Activated CD8-positive, alpha-beta memory T cell treated with anti-CD3 and anti-CD28 coated beads for 1 hour (primary cell): ENCODE data around the gene UQCRH.
"Not testable (repeated sequence)": the region's sequence is repeated elsewhere in the genome, so short reads cannot be mapped to it uniquely, and the experiment has no call there.

Source experiments
- DNase-seq, 2 donors: peaks; one replicate each; pipeline ENCODE4 v3.0.0-alpha.2; 2020; ENCODE audit warnings: low read depth in 1 of 2; ENCODE audit errors: extremely low read depth in 1 of 2

The UQCRH gene

DNA sequence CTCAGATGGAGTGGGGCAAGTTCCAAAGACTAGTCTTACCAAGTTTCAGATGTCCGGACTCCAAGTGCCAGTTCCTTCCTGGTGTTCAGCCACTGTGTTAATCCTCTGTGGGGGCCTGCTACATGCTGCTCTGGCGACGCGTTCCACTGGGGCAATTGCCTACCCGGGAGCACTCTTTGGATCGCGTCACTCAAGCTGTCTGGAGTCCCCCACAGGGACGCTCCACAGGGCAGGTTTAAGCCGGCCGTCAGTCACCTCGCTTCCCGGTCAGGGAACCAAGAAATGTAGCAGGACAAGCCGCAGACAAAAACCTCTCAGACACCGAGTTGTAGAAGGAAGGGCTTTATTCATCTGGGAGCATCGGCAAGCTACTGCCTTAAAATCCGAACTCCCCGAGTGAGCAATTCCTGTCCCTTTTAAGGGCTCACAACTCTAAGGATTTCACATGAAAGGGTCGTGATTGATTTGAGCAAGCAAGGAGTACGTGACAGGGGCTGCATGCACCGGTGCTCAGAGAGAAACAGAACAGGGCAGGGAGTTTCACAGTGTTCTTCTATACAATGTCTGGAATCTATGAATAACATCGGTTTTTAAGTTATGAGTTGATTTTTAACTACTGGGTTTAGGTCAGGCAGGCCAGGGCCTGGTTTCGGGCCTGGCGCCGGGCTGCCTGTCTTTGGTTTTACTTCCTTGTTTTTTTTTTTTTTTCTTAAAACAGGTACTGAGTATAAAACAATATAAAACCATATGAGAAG lies 28.5 kb downstream of the UQCRH start:
- DNase-seq, result not testable (repeated sequence)

DNA sequence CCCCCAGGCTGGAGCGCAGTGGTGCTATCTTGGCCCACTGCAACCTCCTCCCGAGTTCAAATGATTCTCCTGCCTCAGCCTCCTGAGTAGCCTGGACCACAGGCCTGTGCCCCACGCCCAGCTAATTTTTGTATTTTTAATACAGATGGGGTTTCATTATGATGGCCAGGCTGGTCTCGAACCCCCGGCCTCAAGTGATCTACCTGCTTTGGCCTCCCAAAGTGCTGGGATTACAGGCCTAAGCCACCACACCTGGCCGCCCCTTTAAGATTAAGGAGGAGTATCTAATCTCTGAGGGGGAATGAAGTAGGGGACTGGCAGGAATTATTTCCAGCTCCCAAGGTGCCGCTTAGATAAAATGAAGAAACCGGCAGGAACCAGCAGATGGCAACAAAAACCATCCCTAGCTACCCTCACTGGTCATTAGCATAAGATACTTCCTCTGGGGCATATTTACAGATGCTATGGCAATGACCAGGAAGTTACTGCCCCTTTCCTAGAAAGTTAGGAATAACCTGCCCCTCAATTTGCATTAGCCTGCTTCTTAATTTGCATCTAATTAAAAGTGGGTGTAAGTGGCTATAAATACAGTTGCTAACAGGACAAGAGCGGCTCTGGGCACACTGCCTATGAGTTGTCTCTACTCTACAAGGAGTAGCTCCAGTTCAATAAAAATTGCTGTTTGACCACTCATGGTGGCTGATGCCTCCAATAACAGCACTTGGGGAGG lies 30.0 kb downstream of the UQCRH start:
- no peak for DNase-seq

DNA sequence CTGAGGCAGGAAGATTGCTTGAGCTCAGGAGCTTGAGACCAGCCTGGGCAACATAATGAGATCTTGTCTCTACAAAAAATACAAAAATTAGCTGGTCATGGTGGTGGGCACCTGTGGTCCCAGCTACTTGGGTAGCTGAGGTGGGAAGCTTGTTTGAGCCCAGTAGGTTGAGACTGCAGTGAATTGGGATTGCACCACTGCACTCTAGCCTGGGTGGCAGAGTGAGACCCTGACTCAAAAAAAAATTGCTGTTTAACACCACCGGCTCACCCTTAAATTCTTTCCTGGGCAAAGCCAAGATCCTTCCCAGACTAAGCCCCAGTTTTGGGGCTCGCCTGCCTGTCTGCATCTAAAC lies 30.5 kb downstream of the UQCRH start:
- DNase-seq, result no peak

DNA sequence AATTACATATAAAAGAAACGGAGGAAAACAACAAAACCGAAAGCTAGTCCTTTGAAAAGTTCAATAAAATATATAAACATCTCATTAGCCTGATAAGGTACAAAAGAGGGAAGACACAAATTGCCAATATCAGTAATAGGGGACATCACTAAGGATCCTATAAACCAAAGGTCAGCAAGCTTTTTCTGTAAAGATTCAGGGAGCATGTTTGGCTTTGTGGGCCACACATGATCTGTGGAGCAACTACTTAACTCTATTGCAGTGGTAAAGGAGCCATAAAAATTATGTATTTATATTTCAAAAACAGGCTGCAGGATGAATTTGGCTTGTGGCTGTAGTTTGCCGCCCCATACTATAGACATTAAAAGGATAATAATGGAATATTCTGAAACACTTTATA lies 31.6 kb downstream of the UQCRH start:
- DNase-seq, result no peak

DNA sequence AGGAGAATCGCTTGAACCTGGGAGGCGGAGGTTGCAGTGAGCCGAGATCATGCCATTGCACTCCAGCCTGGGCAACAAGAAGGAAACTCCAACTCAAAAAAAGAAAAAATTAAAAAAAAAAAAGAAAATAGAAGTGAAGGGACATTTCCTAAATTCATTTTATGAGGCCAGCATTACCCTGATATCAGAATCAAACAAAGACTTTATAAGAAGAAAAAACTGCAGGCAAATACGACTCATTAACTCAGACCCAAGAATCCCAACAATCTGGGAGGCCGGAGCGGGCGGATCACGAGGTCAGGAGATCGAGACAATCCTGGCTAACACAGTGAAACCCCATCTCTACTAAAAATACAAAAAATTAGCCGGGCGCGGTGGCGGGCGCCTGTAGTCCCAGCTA lies 33.9 kb downstream of the UQCRH start:
- DNase-seq, result not testable (repeated sequence)

DNA sequence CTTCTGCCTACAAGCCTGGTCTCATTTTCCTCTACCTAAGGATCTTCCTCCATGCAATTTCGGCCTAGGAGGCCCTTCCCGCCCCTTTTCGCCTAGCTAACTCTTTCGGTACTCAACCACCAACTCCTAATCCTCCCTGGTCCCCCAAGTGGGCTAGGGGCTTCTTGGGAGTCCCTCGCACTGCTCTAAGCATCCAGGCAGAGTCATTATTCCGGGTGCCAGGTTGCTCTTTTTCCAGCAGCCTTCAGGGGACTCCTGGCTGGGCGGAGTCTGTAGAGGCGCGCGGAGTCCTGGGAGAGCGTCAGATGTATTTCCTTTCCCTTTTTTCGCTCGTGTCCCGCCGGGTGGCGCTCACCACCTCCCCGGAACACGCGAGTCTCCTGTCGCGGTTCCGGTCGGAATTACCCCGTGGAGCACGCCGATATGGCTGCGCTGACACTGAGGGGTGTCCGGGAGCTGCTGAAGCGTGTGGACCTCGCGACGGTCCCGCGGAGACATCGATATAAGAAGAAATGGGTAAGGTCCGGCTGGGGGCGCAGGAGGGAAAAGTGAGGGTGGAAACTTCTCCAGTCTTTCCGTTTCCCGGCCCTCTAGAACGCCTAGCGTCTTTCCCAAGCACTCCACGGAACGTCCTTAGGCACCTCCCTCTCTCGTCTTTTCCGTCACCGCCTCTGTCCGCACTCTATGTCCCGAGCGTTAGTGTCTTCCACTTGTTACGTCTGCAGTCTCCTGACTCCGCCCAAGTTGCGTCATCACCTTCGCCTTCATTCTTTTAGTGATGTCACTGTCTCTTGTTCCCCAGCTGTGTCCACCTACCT lies 37.1 kb downstream of the UQCRH start, which contains the start of gene NSUN4:
TSS of gene NSUN4 (plus strand) at position 404 of the 818 bp plus-strand sequence. CDS start at position 424, 20 bp downstream.
- peak; percentile 67 to 74 for DNase-seq

DNA sequence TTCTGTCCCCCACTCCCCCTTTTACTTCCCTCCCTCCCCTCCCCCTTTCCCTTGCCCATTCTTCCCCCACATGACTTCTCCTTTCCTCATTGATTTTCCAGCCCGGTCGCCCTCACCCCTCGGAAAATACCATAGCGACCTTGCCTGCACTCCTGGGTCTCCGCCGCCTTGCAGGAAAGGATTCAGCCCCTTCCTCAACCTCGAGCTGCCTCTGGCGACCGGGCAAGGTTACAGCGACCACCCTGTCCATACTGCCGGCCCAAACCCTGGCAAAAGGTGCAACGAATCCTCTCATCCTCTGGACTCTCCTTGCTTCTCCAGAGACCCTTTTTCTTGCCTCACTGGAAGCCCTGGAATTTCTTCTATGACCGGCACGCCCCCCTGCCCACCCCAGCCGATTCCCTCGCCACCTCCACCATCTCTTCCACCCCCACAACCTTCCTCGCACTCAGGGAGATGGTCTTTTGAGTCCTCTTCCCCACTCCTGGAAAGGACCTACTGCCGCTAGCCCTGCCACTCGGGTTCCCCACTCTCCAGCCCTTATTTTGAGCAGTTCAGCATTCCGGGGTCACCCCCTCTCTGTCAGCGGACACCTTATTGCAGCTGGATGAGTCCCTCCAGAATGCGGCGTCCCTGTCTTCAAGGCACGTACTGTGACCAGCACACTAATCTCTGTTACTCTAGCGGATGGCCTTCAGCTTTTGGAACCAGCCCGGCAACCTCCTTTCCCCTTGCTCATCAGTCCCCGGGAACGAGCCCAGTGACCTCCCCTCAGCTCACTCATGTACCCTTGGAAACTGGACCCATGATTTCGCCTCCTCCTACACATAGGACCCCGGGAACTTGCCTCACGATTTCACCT lies 38.0 kb downstream of the UQCRH start:
- DNase-seq, result no peak

DNA sequence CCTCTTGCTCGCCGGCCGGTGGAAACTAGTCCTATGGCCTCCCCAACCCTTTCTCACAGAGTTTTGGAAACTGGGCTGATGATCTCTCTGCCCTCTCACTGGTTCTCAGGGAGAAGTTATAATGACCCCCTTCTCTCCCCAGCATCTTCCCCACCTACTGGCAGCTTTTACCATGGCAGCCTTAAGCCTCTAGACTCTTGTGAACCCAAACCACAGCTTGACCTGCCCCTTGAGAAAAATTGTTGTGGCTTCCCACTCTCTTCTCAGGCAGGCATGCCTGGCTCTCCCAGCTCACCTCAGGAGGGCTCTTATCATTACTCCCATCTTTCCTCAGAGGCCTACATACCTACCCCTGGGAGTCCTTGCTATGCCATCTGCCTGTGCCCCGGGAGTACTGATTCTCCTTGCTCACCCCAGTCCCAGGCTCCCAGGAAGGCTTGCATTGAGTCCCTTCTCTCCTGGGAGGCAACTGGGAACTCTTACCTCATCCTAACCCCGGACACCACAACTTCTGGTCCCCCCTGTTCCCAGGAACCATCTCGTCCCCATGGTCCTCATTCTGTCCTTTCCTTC lies 38.7 kb downstream of the UQCRH start:
- DNase-seq, result no peak

DNA sequence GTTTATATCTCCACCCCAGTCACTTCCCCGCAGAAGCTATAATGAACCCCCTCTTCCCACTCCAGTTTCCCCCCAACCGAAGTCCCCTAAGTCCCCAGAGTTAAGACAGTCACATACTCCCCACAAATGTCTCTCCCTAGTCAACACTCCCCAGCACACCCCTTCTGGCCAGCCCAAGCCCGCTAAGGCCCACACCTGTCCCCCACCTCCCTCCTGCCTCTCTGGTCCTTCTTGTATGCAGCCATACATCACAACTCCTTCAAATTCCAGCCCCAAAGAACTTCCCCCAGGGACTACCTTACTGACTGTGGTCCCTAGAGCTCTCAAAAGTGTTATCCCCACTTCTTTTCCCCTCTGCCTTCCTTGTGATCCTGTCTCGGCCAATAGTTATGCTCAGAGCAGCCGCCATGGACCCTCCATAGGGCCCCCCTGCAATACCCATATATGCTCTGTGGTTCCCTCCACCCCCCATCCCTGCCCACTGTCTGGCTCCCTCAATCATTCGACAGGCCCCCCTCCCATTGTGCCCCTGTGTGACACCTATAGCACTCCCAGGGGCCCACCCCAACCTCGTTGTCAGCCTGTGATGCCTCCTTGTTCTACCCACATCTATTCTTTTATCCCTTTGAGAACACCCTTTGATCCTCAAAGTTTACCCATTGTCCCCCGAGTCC lies 39.3 kb downstream of the UQCRH start:
- DNase-seq, result no peak

DNA sequence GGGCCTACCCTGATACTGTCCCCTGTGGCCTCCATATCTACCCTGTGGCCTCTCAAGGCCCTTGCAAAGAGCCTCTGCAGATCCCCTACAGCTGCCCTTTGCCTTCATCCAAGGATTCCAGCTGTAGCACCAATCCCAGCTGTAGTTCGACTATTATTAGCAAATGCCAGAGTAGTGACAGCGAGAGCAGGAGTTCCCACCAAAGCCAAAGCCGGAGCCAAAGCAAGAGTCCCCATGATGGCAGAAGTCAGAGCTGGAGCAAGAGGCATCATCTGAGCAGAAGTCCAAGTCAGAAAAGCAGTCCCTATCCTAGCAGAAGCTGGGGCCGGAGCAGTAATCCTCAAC lies 39.8 kb downstream of the UQCRH start:
- no peak for DNase-seq

DNA sequence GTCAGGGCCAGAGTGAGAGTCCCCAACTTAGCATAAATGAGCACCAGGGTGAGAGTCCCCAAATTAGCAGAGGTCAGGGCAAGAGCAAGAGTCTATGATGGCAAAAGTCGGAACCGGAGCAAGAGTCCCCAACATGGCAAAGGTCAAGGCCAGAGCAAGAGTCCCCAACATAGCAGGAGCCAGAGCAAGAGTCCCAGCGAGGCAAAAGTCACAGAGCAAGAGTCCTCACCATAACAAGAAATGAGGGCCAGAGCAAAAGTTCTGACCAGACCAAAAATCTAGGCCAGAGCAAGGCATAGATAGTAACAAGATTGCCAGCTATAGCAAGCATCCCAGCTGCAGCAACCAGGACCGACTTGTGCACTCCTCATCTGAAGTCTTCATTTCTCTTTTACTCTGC lies 40.2 kb downstream of the UQCRH start:
- DNase-seq, result no peak

DNA sequence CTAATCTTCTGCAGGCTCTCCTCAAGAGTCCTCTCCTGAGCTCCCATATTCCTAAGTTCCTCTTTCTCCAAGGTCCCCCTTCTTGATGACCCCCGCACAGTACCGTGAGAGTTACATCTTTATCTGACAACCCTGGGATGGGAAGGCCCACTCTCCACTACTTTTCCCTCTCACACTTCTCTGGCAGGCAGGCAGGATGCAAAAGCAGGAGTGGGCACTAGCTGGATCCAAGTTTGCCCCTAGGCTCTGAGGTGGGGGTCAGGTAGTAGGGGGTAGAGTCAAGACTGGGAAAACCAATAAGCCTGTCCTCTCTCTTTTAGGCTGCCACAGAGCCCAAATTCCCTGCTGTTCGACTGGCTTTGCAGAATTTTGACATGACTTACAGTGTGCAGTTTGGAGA lies 41.0 kb downstream of the UQCRH start:
- no peak for DNase-seq

DNA sequence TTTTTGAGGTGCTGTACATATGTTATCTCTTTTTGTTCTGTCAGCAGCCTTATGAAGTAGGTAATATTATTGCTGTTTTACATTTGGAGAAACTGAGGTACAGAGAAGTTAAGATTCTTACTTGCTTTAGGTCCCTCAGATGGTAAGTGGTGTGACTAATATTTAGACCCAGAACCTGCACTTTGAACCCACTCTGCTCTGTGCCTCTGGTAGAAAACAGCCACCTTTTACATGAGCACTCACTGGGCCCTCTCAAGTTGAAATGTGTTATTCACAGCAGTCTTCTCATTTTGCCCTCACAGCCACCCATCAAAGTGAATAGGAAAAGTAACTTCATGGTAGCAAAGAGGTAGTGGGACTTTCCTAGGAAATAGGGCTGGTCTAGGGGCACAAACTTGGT lies 41.8 kb downstream of the UQCRH start:
- DNase-seq, result no peak

DNA sequence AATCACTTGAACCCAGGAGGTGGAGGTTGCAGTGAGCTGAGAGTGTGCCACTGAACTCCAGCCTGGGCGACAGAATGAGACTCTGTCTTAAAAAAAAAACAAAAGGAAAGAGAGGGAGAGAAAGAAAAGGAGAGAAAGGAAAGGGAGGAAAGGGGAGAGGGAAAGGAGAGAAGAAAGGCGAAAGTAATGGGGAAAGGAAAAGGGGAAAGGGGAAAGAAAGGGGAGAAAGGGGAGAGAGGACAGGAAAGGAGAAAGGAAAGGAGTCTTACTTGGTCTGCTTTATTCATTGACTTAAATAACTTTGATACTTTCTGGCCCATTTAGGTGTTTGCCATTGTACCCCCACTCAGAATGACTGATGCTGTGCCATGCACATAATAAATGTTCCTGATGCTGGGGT lies 48.9 kb downstream of the UQCRH start:
- no peak for DNase-seq

DNA sequence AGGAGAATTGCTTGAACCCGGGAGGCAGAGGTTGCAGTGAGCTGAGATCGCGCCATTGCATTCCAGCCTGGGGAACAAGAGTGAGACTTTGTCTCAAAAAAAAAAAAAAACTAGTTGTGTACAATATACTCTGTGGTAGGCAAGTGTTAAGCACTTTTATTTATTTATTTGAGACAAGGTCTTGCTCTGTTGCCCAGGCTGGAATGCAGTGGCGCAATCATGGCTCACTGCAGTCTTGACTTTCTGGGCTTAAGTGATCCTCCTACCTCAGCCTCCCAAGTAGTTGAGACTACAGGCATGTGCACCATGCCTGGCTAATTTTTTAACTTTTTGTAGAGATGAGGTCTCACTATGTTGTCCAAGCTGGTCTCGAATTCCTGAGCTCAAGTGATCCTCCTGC lies 52.4 kb downstream of the UQCRH start:
- not testable (repeated sequence) for DNase-seq

DNA sequence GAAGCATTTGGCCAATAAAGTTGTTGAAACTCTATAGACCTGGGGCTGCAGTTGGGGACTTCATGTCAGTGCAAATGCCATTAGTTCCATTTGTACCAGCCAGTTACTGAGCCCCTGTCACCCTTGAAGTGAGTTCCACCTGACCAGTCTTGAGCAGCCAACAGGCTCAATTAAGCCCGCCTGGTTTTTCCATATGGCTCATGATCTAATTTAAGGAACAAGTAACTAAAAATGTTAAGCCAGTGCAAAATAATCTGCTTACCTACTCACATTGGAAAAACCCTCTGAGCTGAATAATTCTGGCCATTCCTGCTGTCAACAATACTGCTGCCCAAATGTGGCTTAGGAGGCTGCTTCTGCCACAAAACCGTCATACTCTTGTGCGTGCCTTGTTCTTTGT lies 58.7 kb downstream of the UQCRH start:
- no peak for DNase-seq

DNA sequence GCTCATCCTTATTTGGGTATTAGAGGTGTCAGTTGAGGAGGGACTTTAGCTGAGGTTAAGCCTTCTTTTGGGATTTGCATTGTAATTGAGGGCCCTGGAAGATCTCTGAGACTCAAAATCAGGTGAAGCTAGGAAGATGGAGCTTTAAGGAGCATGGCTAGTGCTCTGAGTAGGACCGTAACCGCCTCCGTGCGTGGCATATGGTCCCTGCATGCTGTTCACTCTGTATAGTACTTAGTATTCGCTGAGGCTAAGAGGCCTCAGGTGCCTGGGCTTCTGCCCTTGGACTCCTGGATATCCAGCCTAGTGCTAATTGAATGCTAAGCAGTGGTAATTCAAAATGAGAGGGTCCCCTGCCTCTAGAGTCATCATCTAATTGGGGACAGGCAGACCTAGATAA lies 59.6 kb downstream of the UQCRH start:
- no peak for DNase-seq

DNA sequence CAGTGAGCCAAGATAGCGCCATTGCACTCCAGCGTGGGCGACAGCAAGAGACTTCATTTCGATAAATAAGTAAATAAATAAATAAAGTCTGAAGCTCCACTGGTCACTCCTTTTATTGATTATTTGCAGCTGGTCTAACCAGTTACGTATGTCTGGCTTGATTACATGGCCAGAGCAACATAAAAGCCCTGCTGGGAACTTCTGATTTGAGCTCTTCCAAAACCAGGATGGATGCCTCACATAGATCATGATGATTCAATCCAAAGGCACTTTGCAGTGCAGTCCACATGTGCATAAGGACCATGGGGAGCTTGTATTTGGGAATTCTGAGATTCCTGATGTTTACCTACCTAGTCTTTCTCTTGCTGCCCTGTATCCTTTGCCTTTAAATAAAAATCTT lies 61.1 kb downstream of the UQCRH start:
- no peak for DNase-seq

DNA sequence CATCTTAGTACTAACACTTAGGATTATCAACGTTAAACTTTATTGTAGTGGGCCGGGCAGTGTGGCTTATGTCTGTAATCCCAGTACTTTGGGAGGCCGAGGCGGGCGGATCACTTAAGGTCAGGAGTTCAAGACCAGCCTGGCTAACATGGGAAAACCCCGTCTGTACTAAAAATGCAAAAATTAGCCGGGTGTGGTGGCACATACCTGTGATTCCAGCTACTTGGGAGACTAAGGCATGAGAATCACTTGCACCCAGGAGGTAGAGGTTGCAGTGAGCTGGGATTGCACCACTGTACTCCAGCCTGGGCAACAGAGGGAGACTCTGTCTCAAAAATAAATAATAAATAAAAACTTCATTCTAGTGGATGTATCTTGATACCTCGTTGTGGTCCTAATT lies 62.3 kb downstream of the UQCRH start:
- not testable (repeated sequence) for DNase-seq
